ENCODE results near the gene BRSK2.

DNA sequence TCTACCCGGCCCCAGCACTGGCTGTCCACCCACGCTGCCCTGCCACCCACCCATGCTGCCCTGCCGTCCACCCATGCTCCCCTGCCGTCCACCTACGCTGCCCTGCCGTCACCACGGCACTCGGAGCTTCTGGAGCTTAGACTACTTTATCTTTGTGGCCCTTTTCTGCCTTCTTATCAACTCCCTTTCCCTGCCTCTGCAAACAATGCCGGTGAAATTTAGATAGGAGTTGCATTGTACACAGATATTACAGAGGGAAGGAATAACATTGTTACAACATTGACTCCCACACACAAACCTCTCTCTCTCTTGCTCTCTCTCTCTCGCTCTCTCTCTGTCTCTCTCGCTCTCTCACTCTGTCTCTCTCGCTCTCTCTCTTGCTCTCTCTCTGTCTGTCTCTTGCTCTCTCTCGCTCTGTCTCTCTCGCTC lies 33.7 kb upstream of the BRSK2 start:
- TF ChIP-seq, protein P1, sequence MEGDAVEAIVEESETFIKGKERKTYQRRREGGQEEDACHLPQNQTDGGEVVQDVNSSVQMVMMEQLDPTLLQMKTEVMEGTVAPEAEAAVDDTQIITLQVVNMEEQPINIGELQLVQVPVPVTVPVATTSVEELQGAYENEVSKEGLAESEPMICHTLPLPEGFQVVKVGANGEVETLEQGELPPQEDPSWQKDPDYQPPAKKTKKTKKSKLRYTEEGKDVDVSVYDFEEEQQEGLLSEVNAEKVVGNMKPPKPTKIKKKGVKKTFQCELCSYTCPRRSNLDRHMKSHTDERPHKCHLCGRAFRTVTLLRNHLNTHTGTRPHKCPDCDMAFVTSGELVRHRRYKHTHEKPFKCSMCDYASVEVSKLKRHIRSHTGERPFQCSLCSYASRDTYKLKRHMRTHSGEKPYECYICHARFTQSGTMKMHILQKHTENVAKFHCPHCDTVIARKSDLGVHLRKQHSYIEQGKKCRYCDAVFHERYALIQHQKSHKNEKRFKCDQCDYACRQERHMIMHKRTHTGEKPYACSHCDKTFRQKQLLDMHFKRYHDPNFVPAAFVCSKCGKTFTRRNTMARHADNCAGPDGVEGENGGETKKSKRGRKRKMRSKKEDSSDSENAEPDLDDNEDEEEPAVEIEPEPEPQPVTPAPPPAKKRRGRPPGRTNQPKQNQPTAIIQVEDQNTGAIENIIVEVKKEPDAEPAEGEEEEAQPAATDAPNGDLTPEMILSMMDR (IDR thresholded peaks at IDR 0.05), result no peak
- TF ChIP-seq ZFX (IDR thresholded peaks at IDR 0.05; ENCODE audit: borderline replicate concordance), result no peak

All from 22Rv1 (cell line).